NB4 (cell line): Measurements from ENCODE around the gene C2orf49.

Experiments used
- DNase-seq: peaks from one replicate; pipeline ENCODE4 v3.0.0; 2010; ENCODE audit warnings: low read depth
- H3K4me3 ChIP-seq: one replicate; pipeline ENCODE4 v1.5.1; 2011; ENCODE audit warnings: mild to moderate bottlenecking, low read depth, low read length, moderate library complexity
- MYC ChIP-seq: IDR thresholded peaks from 2 replicates; pipeline ENCODE4 v1.6.1; 2011; ENCODE audit warnings: low read depth, low read length
- POLR2A ChIP-seq: IDR thresholded peaks from 2 replicates; pipeline ENCODE4 v1.6.1; 2011; ENCODE audit warnings: mild to moderate bottlenecking; ENCODE audit not compliant: insufficient read length; ENCODE audit errors: extremely low read depth
- TF ChIP-seq, protein P1 (sequence below): IDR thresholded peaks from 2 replicates; pipeline ENCODE4 v1.6.1; 2011; ENCODE audit warnings: low read depth, low read length
- TF ChIP-seq, protein P2 (sequence below): IDR thresholded peaks from one replicate; pipeline ENCODE4 v1.5.1; 2012; ENCODE audit warnings: low read depth, low read length

The C2orf49 gene

GRCh38 chr2:105382177-105382576, 44.8 kb downstream of the C2orf49 start:
- no peak overlapping the region for H3K4me3 ChIP-seq
- TF ChIP-seq, protein P1, sequence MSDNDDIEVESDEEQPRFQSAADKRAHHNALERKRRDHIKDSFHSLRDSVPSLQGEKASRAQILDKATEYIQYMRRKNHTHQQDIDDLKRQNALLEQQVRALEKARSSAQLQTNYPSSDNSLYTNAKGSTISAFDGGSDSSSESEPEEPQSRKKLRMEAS: no peak
- TF ChIP-seq POLR2A (no peak), MYC (no peak)
- TF ChIP-seq, protein P2, sequence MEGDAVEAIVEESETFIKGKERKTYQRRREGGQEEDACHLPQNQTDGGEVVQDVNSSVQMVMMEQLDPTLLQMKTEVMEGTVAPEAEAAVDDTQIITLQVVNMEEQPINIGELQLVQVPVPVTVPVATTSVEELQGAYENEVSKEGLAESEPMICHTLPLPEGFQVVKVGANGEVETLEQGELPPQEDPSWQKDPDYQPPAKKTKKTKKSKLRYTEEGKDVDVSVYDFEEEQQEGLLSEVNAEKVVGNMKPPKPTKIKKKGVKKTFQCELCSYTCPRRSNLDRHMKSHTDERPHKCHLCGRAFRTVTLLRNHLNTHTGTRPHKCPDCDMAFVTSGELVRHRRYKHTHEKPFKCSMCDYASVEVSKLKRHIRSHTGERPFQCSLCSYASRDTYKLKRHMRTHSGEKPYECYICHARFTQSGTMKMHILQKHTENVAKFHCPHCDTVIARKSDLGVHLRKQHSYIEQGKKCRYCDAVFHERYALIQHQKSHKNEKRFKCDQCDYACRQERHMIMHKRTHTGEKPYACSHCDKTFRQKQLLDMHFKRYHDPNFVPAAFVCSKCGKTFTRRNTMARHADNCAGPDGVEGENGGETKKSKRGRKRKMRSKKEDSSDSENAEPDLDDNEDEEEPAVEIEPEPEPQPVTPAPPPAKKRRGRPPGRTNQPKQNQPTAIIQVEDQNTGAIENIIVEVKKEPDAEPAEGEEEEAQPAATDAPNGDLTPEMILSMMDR: no peak
- no peak for DNase-seq

DNA sequence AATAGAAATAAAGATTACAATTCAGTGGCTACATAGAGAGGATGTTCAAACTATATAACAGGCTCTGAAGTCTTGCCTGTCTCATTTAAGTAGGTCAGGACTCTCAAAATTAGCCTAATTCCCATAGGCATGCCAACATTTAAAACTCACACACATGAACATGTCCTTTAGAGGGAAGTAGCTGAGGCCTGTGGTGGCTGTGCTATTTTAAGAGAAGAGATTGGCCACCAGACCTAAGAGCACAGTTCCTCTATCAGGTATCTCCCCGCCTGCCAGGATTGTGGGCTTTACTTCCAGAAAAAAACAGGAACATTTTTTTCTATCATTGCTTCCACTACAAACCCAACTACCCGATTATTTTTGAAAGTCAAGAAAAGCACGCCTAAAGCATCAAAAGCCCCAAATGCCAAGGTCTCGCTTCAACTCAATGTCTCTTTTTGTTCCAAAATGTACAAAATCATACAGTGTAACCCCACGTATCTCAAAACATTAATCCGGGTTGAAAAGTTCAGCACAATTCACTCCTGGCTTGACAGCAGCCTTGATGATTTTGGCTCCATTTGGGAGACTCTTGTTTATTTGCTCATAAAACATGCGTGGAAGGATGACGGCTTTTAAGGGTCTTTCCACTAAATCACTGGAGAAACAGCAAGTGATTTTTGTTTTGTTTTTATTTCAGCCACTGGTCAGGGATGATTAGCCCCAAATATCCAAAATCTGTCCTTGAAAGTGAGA, 46.3 kb downstream of the C2orf49 start:
- no peak overlapping the region for H3K4me3 ChIP-seq
- DNase-seq: no peak
- no peak for TF ChIP-seq MYC
- TF ChIP-seq, protein P2: no peak
- TF ChIP-seq, protein P1: no peak
- TF ChIP-seq POLR2A: no peak

DNA sequence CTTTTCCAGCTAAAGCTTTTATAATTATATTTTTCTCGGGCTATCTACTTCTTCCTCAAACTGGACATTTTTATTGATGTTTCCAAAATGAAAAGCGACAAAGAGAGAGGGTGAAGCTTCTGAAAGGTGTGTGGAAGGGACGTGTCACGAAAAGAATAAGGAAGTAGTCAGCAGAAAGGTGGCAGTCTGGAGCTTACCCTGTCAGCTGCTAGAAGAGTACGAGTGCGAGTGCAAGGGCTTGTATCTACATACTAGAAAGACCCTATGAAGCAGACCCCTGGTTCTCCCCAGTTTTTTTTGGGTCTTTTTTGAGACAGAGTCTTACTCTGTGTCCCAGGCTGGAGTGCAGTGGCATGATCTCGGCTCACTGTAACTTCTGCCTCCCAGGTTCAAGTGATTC, 46.9 kb downstream of the C2orf49 start:
- TF ChIP-seq MYC: no peak
- TF ChIP-seq, protein P1: no peak
- TF ChIP-seq, protein P2: no peak
- no peak for TF ChIP-seq POLR2A
- no peak overlapping the region for H3K4me3 ChIP-seq
- no peak for DNase-seq

DNA sequence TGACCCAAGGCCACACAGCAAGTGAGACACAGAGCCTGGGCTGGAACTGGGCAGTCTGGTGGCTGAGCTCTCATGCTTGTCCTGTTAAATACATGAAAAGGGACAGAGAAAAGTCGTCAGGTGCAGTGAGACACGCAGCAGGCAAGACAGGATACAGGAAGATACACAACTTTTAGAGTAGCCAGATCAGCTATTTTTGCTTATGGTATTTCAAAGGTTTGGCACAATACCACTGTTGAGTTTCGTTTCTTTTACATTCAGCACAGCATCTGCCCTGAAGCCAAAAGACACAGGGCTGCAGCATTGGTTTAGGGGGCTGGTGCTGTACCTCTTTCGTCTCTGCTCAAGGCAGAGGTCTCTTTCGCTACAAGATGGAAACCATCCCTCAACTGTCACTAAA, 47.5 kb downstream of the C2orf49 start:
- TF ChIP-seq, protein P1: no peak
- TF ChIP-seq POLR2A (no peak), MYC (no peak)
- TF ChIP-seq, protein P2: no peak
- H3K4me3 ChIP-seq: no peak overlapping the region
- no peak for DNase-seq

DNA sequence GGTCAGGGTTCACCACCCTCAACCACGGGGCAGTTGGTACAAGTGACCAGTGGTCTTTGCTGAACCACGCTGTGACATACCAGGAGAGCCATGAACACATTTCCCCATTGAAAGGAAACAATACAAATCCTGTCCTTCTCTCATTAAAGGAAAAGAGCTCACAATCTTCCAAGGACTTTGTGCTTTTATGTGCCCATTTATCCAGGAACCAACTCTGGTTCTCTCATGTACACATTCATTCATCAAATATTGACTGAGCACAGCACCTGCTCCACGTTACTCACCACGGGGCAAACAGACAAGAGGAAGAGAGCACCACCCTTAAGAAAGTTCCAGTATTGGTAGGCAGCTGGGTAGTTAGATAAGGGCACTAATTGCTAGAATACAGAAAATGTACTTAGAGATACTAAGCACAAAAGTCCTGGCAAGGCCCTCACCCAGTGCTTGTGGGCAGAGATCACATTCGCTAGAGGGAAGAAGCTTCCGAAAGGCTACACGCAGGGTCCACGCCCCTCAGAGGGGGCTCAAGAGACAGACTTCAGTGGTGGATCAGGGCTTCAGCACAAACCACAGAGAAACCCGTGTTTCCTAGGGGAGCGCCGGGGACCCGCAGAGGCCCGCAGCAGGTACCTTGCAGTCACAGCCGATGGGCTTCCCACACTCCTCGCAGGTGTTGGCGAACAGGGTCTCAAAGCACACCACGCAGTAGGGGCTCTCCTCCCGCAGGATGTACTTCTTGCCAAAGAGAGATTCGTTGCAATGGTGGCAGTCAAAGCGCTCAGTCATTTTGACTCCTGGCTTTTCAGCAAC, 48.6 kb downstream of the C2orf49 start:
- H3K4me3 ChIP-seq: no peak overlapping the region
- TF ChIP-seq MYC: no peak
- no peak for TF ChIP-seq POLR2A
- TF ChIP-seq, protein P2: no peak
- TF ChIP-seq, protein P1: no peak
- DNase-seq: no peak
